ENCODE results near the gene SOX9. TPM values are rescaled to one million over a fixed set of nuclear protein-coding genes. Genes with fewer than 3 reads are reported as not detected.
"Not testable (repeated sequence)": the region's sequence is repeated elsewhere in the genome, so short reads cannot be mapped to it uniquely, and the experiment has no call there.

The SOX9 gene
- total RNA-seq, 1 experiment from 2014 or later, result 1.3 TPM

DNA sequence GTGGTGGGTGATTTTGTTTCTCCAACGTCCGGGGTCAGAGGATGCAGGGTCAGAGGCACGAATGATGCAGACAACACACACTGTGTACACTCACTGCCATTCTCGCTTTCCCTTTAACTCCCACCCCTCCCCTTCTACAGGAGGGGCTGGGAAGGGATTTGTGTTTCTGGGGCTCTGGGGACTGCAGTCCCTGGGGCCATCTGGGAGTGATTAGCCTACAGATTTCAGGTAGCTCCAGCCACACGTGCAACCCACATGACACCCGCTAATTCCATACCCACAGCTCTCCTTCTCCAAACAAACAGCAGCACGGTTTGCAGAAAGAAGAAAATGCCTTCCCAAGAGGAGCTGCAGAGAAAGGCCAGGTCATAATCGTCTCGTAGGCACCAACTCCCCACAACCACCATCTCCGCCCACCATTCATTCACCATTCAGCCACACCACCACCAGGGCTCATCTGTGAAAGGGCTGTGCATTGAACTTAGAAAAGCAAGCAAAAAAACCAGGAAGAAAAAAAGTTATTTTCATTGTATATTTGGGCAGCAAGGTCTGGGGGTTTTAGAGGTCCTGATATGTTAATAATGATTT is 9.4 kb upstream of the SOX9 start:
- Histone ChIP-seq H2AFZ (ENCODE audit: low read length) (no peak overlapping the region), H2BK120ac (ENCODE audit: low read depth, low read length, poor library complexity, severe bottlenecking) (no peak overlapping the region), H3K56ac (ENCODE audit: insufficient read length, low read depth, low read length) (no peak overlapping the region), H3K9ac (ENCODE audit: extremely low read depth, insufficient read length, low read length) (no peak overlapping the region), H2BK20ac (ENCODE audit: low read depth, low read length, poor library complexity, severe bottlenecking) (no peak overlapping the region), H3K4me2 (ENCODE audit: insufficient read depth, insufficient read length, low read length) (no peak overlapping the region), H3K23ac (ENCODE audit: insufficient read length, low read depth, low read length) (no peak overlapping the region), H3K79me2 (ENCODE audit: insufficient read depth, low read length) (no peaks in the 10 kb centered on the region), H4K5ac (ENCODE audit: insufficient read length, low read depth, low read length) (no peak overlapping the region), H3K14ac (ENCODE audit: insufficient read depth, low read length) (no peak overlapping the region; the same call in 1 of the 2 replicates), H3T11ph (ENCODE audit: low read length) (no peak overlapping the region), H4K91ac (ENCODE audit: insufficient read length, low read depth, low read length) (no peak overlapping the region), H2BK12ac (ENCODE audit: insufficient read length, low read depth, low read length) (no peak overlapping the region), H3K18ac (ENCODE audit: insufficient read length, low read depth, low read length) (no peak overlapping the region), H2BK5ac (ENCODE audit: insufficient read length, low read length) (no peak overlapping the region), H4K20me1 (ENCODE audit: control insufficient read depth, insufficient read depth, insufficient read length) (no peaks in the 10 kb centered on the region), H3K9me3 (ENCODE audit: control insufficient read depth, low read depth, low read length) (no peaks in the 10 kb centered on the region), H3K27me3 (ENCODE audit: insufficient read depth, low read length) (peaks cover 12% of the 10 kb centered on the region; the same call in 1 of the 2 replicates), H3K27ac (ENCODE audit: insufficient read length, low read depth, low read length) (no peak overlapping the region), H3K4me1 (ENCODE audit: insufficient read depth, low read length) (peaks cover 12% of the 10 kb centered on the region; the same call in 1 of the 2 replicates), H2AK5ac (ENCODE audit: insufficient read length, low read length) (no peak overlapping the region), H4K8ac (replicated peaks; ENCODE audit: insufficient read length, low read depth, low read length) (no peak overlapping the region), H3K23me2 (ENCODE audit: insufficient read length, low read depth, low read length, poor library complexity, severe bottlenecking) (peaks cover 7% of the 10 kb centered on the region), H2BK15ac (ENCODE audit: low read depth, low read length) (no peak overlapping the region), H3K79me1 (ENCODE audit: insufficient read depth, low read depth, low read length, poor library complexity, severe bottlenecking) (no peaks in the 10 kb centered on the region), H3K4ac (ENCODE audit: low read depth, low read length) (no peak overlapping the region)
- Mint-ChIP-seq H3K4me1 (peaks cover 52 to 58% of the 10 kb centered on the region in 2 experiments), H3K9me3 (no peaks in the 10 kb centered on the region; a peak in 1 of 5 replicates), H3K27me3 (ENCODE audit: low read depth) (peaks cover 62% of the 10 kb centered on the region), H3K27ac (no peak overlapping the region), H3K36me3 (ENCODE audit: insufficient read depth in 1 of 3, low read depth in 3 of 3) (no peaks in the 10 kb centered on the region), H3K4me3 (no peak overlapping the region)
- whole genome bisulfite sequencing (ENCODE audit: extremely low coverage, insufficient read length, low lambda C conversion rate), result no CpG with 5 or more reads among the region's 10 CpGs
- TF ChIP-seq, protein P1, sequence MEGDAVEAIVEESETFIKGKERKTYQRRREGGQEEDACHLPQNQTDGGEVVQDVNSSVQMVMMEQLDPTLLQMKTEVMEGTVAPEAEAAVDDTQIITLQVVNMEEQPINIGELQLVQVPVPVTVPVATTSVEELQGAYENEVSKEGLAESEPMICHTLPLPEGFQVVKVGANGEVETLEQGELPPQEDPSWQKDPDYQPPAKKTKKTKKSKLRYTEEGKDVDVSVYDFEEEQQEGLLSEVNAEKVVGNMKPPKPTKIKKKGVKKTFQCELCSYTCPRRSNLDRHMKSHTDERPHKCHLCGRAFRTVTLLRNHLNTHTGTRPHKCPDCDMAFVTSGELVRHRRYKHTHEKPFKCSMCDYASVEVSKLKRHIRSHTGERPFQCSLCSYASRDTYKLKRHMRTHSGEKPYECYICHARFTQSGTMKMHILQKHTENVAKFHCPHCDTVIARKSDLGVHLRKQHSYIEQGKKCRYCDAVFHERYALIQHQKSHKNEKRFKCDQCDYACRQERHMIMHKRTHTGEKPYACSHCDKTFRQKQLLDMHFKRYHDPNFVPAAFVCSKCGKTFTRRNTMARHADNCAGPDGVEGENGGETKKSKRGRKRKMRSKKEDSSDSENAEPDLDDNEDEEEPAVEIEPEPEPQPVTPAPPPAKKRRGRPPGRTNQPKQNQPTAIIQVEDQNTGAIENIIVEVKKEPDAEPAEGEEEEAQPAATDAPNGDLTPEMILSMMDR (conservative IDR thresholded peaks at IDR 0.05), result no peak
- no peak for DNase-seq

DNA sequence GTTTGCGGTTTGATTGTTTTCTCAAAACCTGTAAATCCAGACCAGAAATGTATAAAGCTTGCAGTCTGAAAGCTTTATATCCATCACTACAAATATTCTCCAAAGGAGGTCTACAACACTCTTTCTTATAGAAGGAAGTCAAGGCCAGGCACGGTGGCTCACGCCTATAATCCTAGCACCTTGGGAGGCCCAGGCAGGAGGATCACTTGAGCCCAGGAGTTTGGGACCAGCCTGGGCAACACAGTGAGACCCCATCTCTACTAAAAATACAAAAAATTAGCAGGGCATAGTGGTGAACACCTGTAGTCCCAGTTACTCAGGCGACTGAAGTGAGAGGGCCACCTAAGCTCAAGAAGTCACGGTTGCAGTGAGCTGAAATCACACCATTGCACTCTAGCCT is 8.9 kb upstream of the SOX9 start:
- not testable (repeated sequence) for H3K18ac ChIP-seq (ENCODE audit: insufficient read length, low read depth, low read length); H3K56ac ChIP-seq (ENCODE audit: insufficient read length, low read depth, low read length); H4K20me1 ChIP-seq (ENCODE audit: control insufficient read depth, insufficient read depth, insufficient read length); H3K9me3 Mint-ChIP-seq; H4K5ac ChIP-seq (ENCODE audit: insufficient read length, low read depth, low read length); H3K79me1 ChIP-seq (ENCODE audit: insufficient read depth, low read depth, low read length, poor library complexity, severe bottlenecking); H3K4me2 ChIP-seq (ENCODE audit: insufficient read depth, insufficient read length, low read length); H3K9me3 ChIP-seq (ENCODE audit: control insufficient read depth, low read depth, low read length); H3K9ac ChIP-seq (ENCODE audit: extremely low read depth, insufficient read length, low read length); H4K8ac ChIP-seq (replicated peaks; ENCODE audit: insufficient read length, low read depth, low read length); H3K27ac Mint-ChIP-seq; H4K91ac ChIP-seq (ENCODE audit: insufficient read length, low read depth, low read length); H3K36me3 Mint-ChIP-seq (ENCODE audit: insufficient read depth in 1 of 3, low read depth in 3 of 3); H2AK5ac ChIP-seq (ENCODE audit: insufficient read length, low read length); H3K23ac ChIP-seq (ENCODE audit: insufficient read length, low read depth, low read length); H2BK15ac ChIP-seq (ENCODE audit: low read depth, low read length); H2BK20ac ChIP-seq (ENCODE audit: low read depth, low read length, poor library complexity, severe bottlenecking); H3K4me3 Mint-ChIP-seq; H2BK12ac ChIP-seq (ENCODE audit: insufficient read length, low read depth, low read length); H2BK5ac ChIP-seq (ENCODE audit: insufficient read length, low read length); H3T11ph ChIP-seq (ENCODE audit: low read length); DNase-seq; H3K4ac ChIP-seq (ENCODE audit: low read depth, low read length); H2BK120ac ChIP-seq (ENCODE audit: low read depth, low read length, poor library complexity, severe bottlenecking); H2AFZ ChIP-seq (ENCODE audit: low read length); H3K27ac ChIP-seq (ENCODE audit: insufficient read length, low read depth, low read length); H3K79me2 ChIP-seq (ENCODE audit: insufficient read depth, low read length); H3K14ac ChIP-seq (ENCODE audit: insufficient read depth, low read length)
- Histone ChIP-seq H3K27me3 (ENCODE audit: insufficient read depth, low read length) (peaks cover 17% of the 10 kb centered on the region; the same call in 1 of the 2 replicates), H3K4me1 (ENCODE audit: insufficient read depth, low read length) (peaks cover 11% of the 10 kb centered on the region; the same call in 1 of the 2 replicates), H3K23me2 (ENCODE audit: insufficient read length, low read depth, low read length, poor library complexity, severe bottlenecking) (peaks cover 12% of the 10 kb centered on the region)
- Mint-ChIP-seq H3K4me1 (peaks cover 52 to 58% of the 10 kb centered on the region in 2 experiments), H3K27me3 (ENCODE audit: low read depth) (peaks cover 67% of the 10 kb centered on the region)
- no CpG with 5 or more reads among the region's 5 CpGs for WGBS (ENCODE audit: extremely low coverage, insufficient read length, low lambda C conversion rate)
